C4-2B (cell line): ENCODE results near the gene EFNA1.
"Not testable (repeated sequence)": the region's sequence is repeated elsewhere in the genome, so short reads cannot be mapped to it uniquely, and the experiment has no call there.

ENCODE experiments used
- CTCF ChIP-seq: fragments of 450-650 bp; conservative IDR thresholded peaks from 2 replicates; pipeline ENCODE4 v1.5.1; 2017; ENCODE audit warnings: mild to moderate bottlenecking
- ZFX ChIP-seq: fragments of 450-650 bp; IDR thresholded peaks from 2 replicates; pipeline ENCODE4 v1.6.1; 2017

- TF ChIP-seq CTCF, ZFX: not testable (repeated sequence)
Observed at GRCh38 chr1:155118090-155118489, 9.6 kb upstream of the EFNA1 start.
